ENCODE results near the gene DAB1. TPM values are rescaled to one million over a fixed set of nuclear protein-coding genes. Genes with fewer than 3 reads are reported as not detected.

The DAB1 gene
- total RNA-seq, 1 donor from 2014 or later, result not detected

DNA sequence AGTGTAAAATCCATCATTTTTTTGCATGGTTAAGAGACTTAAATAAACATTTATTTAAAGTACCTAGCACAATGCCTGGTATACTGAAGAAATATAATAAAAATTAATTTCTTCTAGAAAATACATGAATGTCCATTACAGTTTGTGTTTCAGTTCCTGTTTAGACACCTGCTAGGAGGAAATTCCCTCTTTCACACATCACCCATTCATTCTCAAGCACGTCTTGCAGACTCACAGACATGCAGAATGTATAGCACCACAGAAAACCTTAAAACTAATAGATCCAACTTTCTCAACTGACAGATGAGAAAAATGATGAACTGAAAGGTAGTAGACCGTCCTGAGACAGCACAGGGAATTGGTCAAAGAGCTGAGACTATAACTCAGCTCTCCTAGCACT lies 285.9 kb downstream of the DAB1 start:
- H3K4me1 Mint-ChIP-seq (ENCODE audit: low read depth), result no peaks in the 10 kb centered on the region
- H3K9me3 Mint-ChIP-seq (ENCODE audit: low read depth), result no peaks in the 10 kb centered on the region
- peaks cover 9% of the 10 kb centered on the region for H3K27me3 Mint-ChIP-seq (ENCODE audit: low read depth)

DNA sequence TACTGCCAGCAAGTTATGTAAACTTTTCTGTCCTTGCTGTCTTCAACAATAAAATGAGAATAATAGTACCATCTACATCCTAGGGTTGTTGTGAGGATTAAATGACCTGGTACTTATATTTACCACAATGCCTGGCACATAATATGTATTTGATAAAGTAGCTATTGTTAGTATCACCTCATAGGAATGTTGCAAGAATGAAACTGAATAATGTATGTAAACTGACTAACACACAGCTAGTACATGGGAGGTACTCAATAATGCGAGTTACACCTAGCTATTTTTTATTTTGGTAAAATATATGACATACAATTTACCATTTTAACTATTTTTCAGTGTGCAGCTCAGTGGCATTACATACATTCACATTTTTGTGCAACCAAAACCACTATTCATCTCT lies 289.1 kb downstream of the DAB1 start:
- Mint-ChIP-seq H3K4me3 (ENCODE audit: unreplicated experiment) (no peak overlapping the region), H3K9me3 (ENCODE audit: low read depth) (no peaks in the 10 kb centered on the region), H3K27ac (ENCODE audit: unreplicated experiment) (no peak overlapping the region), H3K4me1 (ENCODE audit: low read depth) (peaks cover 3% of the 10 kb centered on the region), H3K27me3 (ENCODE audit: low read depth) (peaks cover 9% of the 10 kb centered on the region), H3K36me3 (ENCODE audit: low read depth) (no peaks in the 10 kb centered on the region)
- TF ChIP-seq, protein P1, sequence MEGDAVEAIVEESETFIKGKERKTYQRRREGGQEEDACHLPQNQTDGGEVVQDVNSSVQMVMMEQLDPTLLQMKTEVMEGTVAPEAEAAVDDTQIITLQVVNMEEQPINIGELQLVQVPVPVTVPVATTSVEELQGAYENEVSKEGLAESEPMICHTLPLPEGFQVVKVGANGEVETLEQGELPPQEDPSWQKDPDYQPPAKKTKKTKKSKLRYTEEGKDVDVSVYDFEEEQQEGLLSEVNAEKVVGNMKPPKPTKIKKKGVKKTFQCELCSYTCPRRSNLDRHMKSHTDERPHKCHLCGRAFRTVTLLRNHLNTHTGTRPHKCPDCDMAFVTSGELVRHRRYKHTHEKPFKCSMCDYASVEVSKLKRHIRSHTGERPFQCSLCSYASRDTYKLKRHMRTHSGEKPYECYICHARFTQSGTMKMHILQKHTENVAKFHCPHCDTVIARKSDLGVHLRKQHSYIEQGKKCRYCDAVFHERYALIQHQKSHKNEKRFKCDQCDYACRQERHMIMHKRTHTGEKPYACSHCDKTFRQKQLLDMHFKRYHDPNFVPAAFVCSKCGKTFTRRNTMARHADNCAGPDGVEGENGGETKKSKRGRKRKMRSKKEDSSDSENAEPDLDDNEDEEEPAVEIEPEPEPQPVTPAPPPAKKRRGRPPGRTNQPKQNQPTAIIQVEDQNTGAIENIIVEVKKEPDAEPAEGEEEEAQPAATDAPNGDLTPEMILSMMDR (IDR thresholded peaks at IDR 0.05), result no peak
- DNase-seq (ENCODE audit: low spot score), result no peak

More for the DNA sequence above, 285.9 kb downstream of the DAB1 start:
- DNase-seq (ENCODE audit: low spot score), result no peak
- TF ChIP-seq, protein P1 (IDR thresholded peaks at IDR 0.05), result no peak
- Mint-ChIP-seq H3K4me3 (ENCODE audit: unreplicated experiment) (no peak overlapping the region), H3K27ac (ENCODE audit: unreplicated experiment) (no peak overlapping the region), H3K36me3 (ENCODE audit: low read depth) (no peaks in the 10 kb centered on the region)

DNA sequence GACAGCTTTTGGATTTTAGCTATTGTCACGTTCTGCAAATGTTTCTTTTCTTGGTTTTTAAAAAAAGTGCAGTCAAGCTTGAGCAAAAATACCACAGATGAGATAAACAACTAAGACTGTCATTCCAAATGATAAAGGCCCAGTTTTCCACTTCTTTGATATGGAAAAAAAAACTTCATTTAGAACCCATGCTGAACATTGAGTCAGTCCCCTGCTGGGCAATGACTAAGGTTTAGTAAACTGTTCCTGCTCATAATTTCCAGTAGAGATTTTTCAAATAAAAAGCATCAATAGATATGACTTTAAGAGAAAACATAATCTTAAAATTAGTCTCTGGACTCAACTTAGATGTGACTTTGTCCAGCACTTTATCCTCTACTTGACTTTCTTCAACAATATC lies 290.2 kb downstream of the DAB1 start:
- Mint-ChIP-seq H3K9me3 (ENCODE audit: low read depth) (no peaks in the 10 kb centered on the region), H3K27ac (ENCODE audit: unreplicated experiment) (no peak overlapping the region), H3K4me3 (ENCODE audit: unreplicated experiment) (no peak overlapping the region), H3K27me3 (ENCODE audit: low read depth) (peaks cover 6% of the 10 kb centered on the region), H3K36me3 (ENCODE audit: low read depth) (no peaks in the 10 kb centered on the region), H3K4me1 (ENCODE audit: low read depth) (peaks cover 3% of the 10 kb centered on the region)
- TF ChIP-seq, protein P1 (IDR thresholded peaks at IDR 0.05), result no peak
- DNase-seq (ENCODE audit: low spot score), result no peak

GRCh38 chr1:57132993-57133622 lies 290.8 kb downstream of the DAB1 start:
- Mint-ChIP-seq H3K4me1 (ENCODE audit: low read depth) (peaks cover 3% of the 10 kb centered on the region), H3K4me3 (ENCODE audit: unreplicated experiment) (no peak overlapping the region), H3K36me3 (ENCODE audit: low read depth) (no peaks in the 10 kb centered on the region), H3K27me3 (ENCODE audit: low read depth) (peaks cover 2% of the 10 kb centered on the region), H3K9me3 (ENCODE audit: low read depth) (no peaks in the 10 kb centered on the region), H3K27ac (ENCODE audit: unreplicated experiment) (no peak overlapping the region)
- no peak for DNase-seq (ENCODE audit: low spot score)
- TF ChIP-seq, protein P1 (IDR thresholded peaks at IDR 0.05), result no peak

DNA sequence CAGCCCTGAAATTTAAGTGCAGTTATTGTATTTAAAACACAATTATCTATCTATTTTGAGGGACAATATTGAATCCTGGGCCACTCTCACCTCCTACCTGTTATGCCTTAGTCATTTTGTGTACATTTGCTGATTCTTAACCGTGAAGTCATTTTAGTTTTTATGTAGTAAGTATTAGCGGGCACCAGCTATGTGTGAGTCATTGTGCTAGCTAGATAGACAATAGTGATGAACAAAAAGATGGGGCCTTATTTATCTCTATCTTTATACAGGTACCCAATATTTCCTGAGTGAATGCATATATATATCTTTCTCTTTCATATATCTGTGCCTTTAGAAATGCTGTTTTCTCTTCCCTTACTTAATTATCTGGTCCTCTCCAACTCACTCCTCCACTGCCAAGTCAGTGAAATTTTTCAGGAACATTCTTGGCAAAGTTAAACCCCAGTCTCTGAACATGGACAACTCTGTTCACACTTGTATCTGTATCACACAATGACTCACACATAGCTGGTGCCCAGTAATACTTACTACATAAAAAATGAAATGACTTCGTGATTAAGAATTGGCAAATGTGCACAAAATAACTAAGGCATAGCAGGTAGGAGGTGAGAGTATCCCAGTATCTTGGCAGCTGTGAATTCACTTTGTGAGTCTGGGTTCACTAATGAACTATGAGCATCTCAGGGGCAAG lies 292.0 kb downstream of the DAB1 start:
- DNase-seq (ENCODE audit: low spot score), result no peak
- Mint-ChIP-seq H3K9me3 (ENCODE audit: low read depth) (no peaks in the 10 kb centered on the region), H3K4me3 (ENCODE audit: unreplicated experiment) (no peak overlapping the region), H3K27me3 (ENCODE audit: low read depth) (peaks cover 2% of the 10 kb centered on the region), H3K4me1 (ENCODE audit: low read depth) (peaks cover 3% of the 10 kb centered on the region), H3K36me3 (ENCODE audit: low read depth) (no peaks in the 10 kb centered on the region), H3K27ac (ENCODE audit: unreplicated experiment) (no peak overlapping the region)
- TF ChIP-seq, protein P1 (IDR thresholded peaks at IDR 0.05), result no peak
